ENCODE data around the gene HAUS3.
A peak's percentile ranks its signal among the peaks of the same experiment; 100 is the strongest.

Gene HAUS3

GRCh38 chr4:2263926-2264321 lies 22.0 kb upstream of the HAUS3 start:
- DNase-seq (ENCODE audit: low read depth): no peak

- no peak for DNase-seq (ENCODE audit: low read depth)
Measured at GRCh38 chr4:2262944-2263250, 21.0 kb upstream of the HAUS3 start.

- DNase-seq (ENCODE audit: low read depth): peak; percentile 93
Measured at GRCh38 chr4:2262145-2262943, 20.4 kb upstream of the HAUS3 start.

GRCh38 chr4:2261853-2262144 lies 19.9 kb upstream of the HAUS3 start, which contains the start of gene MXD4:
TSS of gene MXD4 (minus strand) at chr4:2262109. CDS start at chr4:2261980, 129 bp downstream.
- no peak for DNase-seq (ENCODE audit: low read depth)

GRCh38 chr4:2261110-2261852 lies 19.4 kb upstream of the HAUS3 start:
- DNase-seq (ENCODE audit: low read depth): peak; percentile 39

- DNase-seq (ENCODE audit: low read depth): no peak
Measured at GRCh38 chr4:2260344-2261109, 18.6 kb upstream of the HAUS3 start.

- no peak for DNase-seq (ENCODE audit: low read depth)
Measured at GRCh38 chr4:2259541-2260343, 17.8 kb upstream of the HAUS3 start.

GRCh38 chr4:2259036-2259540 lies 17.2 kb upstream of the HAUS3 start:
- DNase-seq (ENCODE audit: low read depth): no peak

- DNase-seq (ENCODE audit: low read depth): no peak
Measured at GRCh38 chr4:2258091-2259035, 16.4 kb upstream of the HAUS3 start.

GRCh38 chr4:2257361-2258081 lies 15.6 kb upstream of the HAUS3 start:
- no peak for DNase-seq (ENCODE audit: low read depth)

GRCh38 chr4:2256781-2257191 lies 14.9 kb upstream of the HAUS3 start:
- no peak for DNase-seq (ENCODE audit: low read depth)

- no peak for DNase-seq (ENCODE audit: low read depth)
Measured at GRCh38 chr4:2256156-2256731, 14.3 kb upstream of the HAUS3 start.

GRCh38 chr4:2255501-2256155 lies 13.7 kb upstream of the HAUS3 start:
- no peak for DNase-seq (ENCODE audit: low read depth)

GRCh38 chr4:2254665-2255500 lies 13.0 kb upstream of the HAUS3 start:
- DNase-seq (ENCODE audit: low read depth): no peak

- no peak for DNase-seq (ENCODE audit: low read depth)
Measured at GRCh38 chr4:2253160-2254084, 11.5 kb upstream of the HAUS3 start.

- no peak for DNase-seq (ENCODE audit: low read depth)
Measured at GRCh38 chr4:2252530-2253091, 10.7 kb upstream of the HAUS3 start.
